GM23248 (cell line): ENCODE measurements around the gene OSCAR. TPM values are rescaled to one million over a fixed set of nuclear protein-coding genes. Genes with fewer than 3 reads are reported as not detected.

Source experiments
- DNase-seq: peaks from one replicate; pipeline ENCODE4 v3.0.0-alpha.2; 2015
- H2AFZ ChIP-seq: fragments of 200-600 bp; sonication (generic); 2 replicates; pipeline ENCODE4 v1.6.1; 2016; ENCODE audit warnings: antibody characterized with exemption
- H3F3A ChIP-seq: fragments of 200-600 bp; sonication (generic); 2 replicates; pipeline ENCODE4 v1.6.1; 2016; ENCODE audit warnings: mild to moderate bottlenecking, antibody characterized with exemption, mixed run types; ENCODE audit not compliant: insufficient read depth
- H3K27ac ChIP-seq: fragments of 200-600 bp; sonication (generic); 2 replicates; pipeline ENCODE4 v1.5.1; 2016; ENCODE audit warnings: mild to moderate bottlenecking
- H3K27me3 ChIP-seq: fragments of 200-600 bp; sonication (generic); replicated peaks from 2 replicates; pipeline ENCODE4 v1.6.1; 2016; ENCODE audit warnings: mild to moderate bottlenecking; ENCODE audit not compliant: insufficient read depth
- H3K36me3 ChIP-seq: fragments of 200-600 bp; sonication (generic); 2 replicates; pipeline ENCODE4 v1.6.1; 2016; ENCODE audit warnings: low read depth, mild to moderate bottlenecking
- H3K4me1 ChIP-seq: fragments of 200-600 bp; sonication (generic); 2 replicates; pipeline ENCODE4 v1.6.1; 2016; ENCODE audit warnings: mild to moderate bottlenecking; ENCODE audit not compliant: insufficient read depth
- H3K4me2 ChIP-seq: fragments of 200-600 bp; sonication (generic); one replicate; pipeline ENCODE4 v1.6.1; 2016; ENCODE audit warnings: mild to moderate bottlenecking; ENCODE audit not compliant: unreplicated experiment
- H3K4me3 ChIP-seq: fragments of 200-600 bp; sonication (generic); 2 replicates; pipeline ENCODE4 v1.5.1; 2016; ENCODE audit warnings: mild to moderate bottlenecking
- H3K79me2 ChIP-seq: fragments of 200-600 bp; sonication (generic); 2 replicates; pipeline ENCODE4 v1.6.1; 2016; ENCODE audit warnings: mild to moderate bottlenecking; ENCODE audit not compliant: insufficient read depth
- H3K9ac ChIP-seq: fragments of 200-600 bp; sonication (generic); 2 replicates; pipeline ENCODE4 v1.6.1; 2016; ENCODE audit warnings: mild to moderate bottlenecking
- H3K9me2 ChIP-seq: fragments of 200-600 bp; sonication (generic); 2 replicates; pipeline ENCODE4 v1.6.1; 2016; ENCODE audit warnings: mixed run types, mild to moderate bottlenecking, moderate library complexity; ENCODE audit not compliant: insufficient read depth
- H3K9me3 ChIP-seq: fragments of 200-600 bp; sonication (generic); one replicate; pipeline ENCODE4 v1.6.1; 2017; ENCODE audit warnings: low read depth
- H4K20me1 ChIP-seq: fragments of 200-600 bp; sonication (generic); 2 replicates; pipeline ENCODE4 v1.6.0; 2016; ENCODE audit not compliant: insufficient read depth
- EZH2 ChIP-seq: fragments of 200-600 bp; sonication (generic); IDR thresholded peaks from 2 replicates; pipeline ENCODE4 v1.6.1; 2018; ENCODE audit warnings: antibody characterized with exemption, mild to moderate bottlenecking; ENCODE audit not compliant: insufficient read depth, poor library complexity, severe bottlenecking
- EZH2phosphoT487 ChIP-seq: fragments of 200-600 bp; sonication (generic); IDR thresholded peaks from 2 replicates; pipeline ENCODE4 v1.6.1; 2018; ENCODE audit warnings: antibody characterized with exemption, moderate library complexity, mild to moderate bottlenecking, low read depth; ENCODE audit not compliant: insufficient read depth
- WGBS, 2 experiments: methylation state at CpG; one replicate each; pipeline ENCODE4 v1.1.6; 2015 to 2017; ENCODE audit warnings: low lambda C conversion rate in 2 of 2, low coverage in 1 of 2; ENCODE audit errors: missing lambda C conversion rate in 2 of 2; 5-methylcytosine and 5-hydroxymethylcytosine counted together
- in situ Hi-C: fragments of 300-500 bp; cut with MboI; formaldehyde crosslinking; loops from 2 replicates; pipeline ENCODE4 v1.15.0; 2020
- polyA plus RNA-seq: library from polyadenylated mRNA; unstranded; fragments of >200 nt; fragmentation: Nextera tagmentation; extraction: Ambion mirVana; gene quantifications from 2 replicates; pipeline ENCODE4 v1.2.1, GENCODE V29; 2016
- total RNA-seq: library from RNA; depleted of rRNA; stranded (reverse); fragments of >200 nt; shearing (Covaris generic); gene quantifications from 2 replicates; pipeline ENCODE4 v1.2.3, GENCODE V29; 2014; rRNA removed

The OSCAR gene, protein sequence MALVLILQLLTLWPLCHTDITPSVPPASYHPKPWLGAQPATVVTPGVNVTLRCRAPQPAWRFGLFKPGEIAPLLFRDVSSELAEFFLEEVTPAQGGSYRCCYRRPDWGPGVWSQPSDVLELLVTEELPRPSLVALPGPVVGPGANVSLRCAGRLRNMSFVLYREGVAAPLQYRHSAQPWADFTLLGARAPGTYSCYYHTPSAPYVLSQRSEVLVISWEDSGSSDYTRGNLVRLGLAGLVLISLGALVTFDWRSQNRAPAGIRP
- total RNA-seq: 0.54 TPM in 1 of 2 replicates, not detected in the other
- polyA plus RNA-seq: 2.2 and 2.9 TPM in 2 replicates

- no peaks in the 10 kb centered on the region for H3K4me1 ChIP-seq
- H3K9me2 ChIP-seq: no peaks in the 10 kb centered on the region
- H3K4me3 ChIP-seq: no peak within 1 kb of the TSS
- no peak for DNase-seq
- no peaks in the 10 kb centered on the region for H3K9me3 ChIP-seq
- WGBS, 2 experiments: 20 to 27% methylated on average over 5 of the region's 5 CpGs
- no peak within 1 kb of the TSS for H3K27ac ChIP-seq
- no peak within 1 kb of the TSS for H3K9ac ChIP-seq
- in situ Hi-C loops: no loop called here
- H2AFZ ChIP-seq: no peak within 1 kb of the TSS
- no peaks in the 10 kb centered on the region for H3F3A ChIP-seq
- no peaks in the 10 kb centered on the region for H4K20me1 ChIP-seq
- no peaks in the 10 kb centered on the region for H3K36me3 ChIP-seq
- peaks cover 27% of the 10 kb centered on the region for H3K79me2 ChIP-seq
- H3K27me3 ChIP-seq: no peaks in the 10 kb centered on the region
- no peak within 1 kb of the TSS for H3K4me2 ChIP-seq
- TF ChIP-seq EZH2phosphoT487: no peak
- no peak for TF ChIP-seq EZH2
Observed at GRCh38 chr19:54100561-54100960, at the start of gene OSCAR. Gene OSCAR (minus strand): TSS chr19:54100803. CDS start chr19:54100792, 11 bp downstream.

DNA sequence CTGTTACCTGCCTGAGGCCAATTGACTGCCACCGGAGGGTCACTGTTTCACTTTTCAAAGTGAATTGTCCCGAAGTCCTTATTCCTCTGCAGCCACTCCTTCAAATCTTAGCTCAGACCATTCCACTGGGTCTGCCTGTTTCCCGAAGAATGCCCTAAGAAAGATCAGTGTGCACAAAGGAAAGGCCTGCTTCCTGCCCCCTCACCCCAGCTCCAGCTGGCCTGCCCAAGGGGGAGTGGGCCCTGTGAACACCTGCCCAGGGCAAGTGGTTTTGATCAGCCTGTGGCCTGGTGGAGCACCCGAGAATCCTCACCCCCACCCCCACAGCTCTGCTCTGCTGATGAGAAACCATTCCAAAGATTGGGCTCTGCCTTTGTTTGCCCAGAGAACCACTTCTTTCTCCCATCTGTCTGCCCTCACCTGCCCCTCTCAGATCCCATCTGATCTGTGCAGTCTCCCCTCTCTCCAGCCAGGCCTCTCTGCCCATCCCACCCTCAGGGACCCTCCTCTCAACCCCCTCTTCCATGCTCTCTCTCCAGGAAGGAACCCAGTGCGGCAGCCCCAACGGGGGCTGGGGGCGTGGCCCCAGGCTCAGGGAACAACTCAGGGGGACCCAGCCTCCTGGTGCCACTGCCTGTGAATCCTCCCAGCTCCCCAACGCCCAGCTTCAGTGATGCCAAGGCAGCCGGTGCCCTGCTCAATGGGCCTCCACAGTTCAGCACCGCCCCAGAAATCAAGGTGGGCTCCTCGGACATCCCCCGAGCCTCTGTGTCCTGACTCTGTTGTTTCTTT, 48.6 kb upstream of the OSCAR start:
- in situ Hi-C loops: no loop called here
- Histone ChIP-seq H3K9me3 (no peaks in the 10 kb centered on the region), H3K27me3 (no peaks in the 10 kb centered on the region), H2AFZ (no peak overlapping the region), H3F3A (peaks cover 10% of the 10 kb centered on the region), H3K9me2 (no peaks in the 10 kb centered on the region), H3K4me3 (no peak overlapping the region), H3K27ac (no peak overlapping the region), H3K79me2 (peaks cover 10% of the 10 kb centered on the region; the same call in 1 of the 2 replicates), H3K4me1 (peaks cover 3% of the 10 kb centered on the region), H3K9ac (no peak overlapping the region), H3K4me2 (no peak overlapping the region), H4K20me1 (no peaks in the 10 kb centered on the region), H3K36me3 (peaks cover 11% of the 10 kb centered on the region)
- WGBS, 2 experiments: 73 to 74% methylated on average over 12 of the region's 12 CpGs
- no peak for TF ChIP-seq EZH2phosphoT487
- TF ChIP-seq EZH2: no peak
- no peak for DNase-seq

DNA sequence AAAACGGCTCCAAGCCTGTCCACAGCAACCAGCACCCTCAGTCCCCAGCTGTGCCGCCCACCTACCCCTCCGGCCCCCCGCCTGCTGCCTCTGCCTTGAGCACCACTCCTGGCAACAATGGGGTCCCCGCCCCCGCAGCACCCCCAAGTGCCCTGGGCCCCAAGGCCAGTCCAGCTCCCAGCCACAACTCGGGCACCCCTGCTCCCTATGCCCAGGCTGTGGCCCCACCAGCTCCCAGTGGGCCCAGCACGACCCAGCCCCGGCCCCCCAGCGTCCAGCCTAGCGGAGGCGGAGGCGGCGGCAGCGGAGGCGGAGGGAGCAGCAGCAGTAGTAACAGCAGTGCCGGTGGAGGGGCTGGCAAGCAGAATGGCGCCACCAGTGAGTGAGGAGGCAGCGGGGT, 47.6 kb upstream of the OSCAR start:
- H3K27me3 ChIP-seq: no peaks in the 10 kb centered on the region
- no peaks in the 10 kb centered on the region for H3K4me1 ChIP-seq
- H4K20me1 ChIP-seq: no peaks in the 10 kb centered on the region
- TF ChIP-seq EZH2: no peak
- TF ChIP-seq EZH2phosphoT487: no peak
- H3K9me3 ChIP-seq: no peaks in the 10 kb centered on the region
- H3K79me2 ChIP-seq: peaks cover 20% of the 10 kb centered on the region
- no peaks in the 10 kb centered on the region for H3K9me2 ChIP-seq
- no peak for DNase-seq
- 75 to 83% methylated on average over 12 to 19 of the region's 19 CpGs for WGBS, 2 experiments
- in situ Hi-C loops: no loop called here
- no peak overlapping the region for H2AFZ ChIP-seq
- H3K36me3 ChIP-seq: peaks cover 17% of the 10 kb centered on the region
- H3K4me3 ChIP-seq: no peak overlapping the region
- H3K27ac ChIP-seq: no peak overlapping the region
- no peaks in the 10 kb centered on the region; the same call in 1 of the 2 replicates for H3F3A ChIP-seq
- no peak overlapping the region for H3K9ac ChIP-seq
- H3K4me2 ChIP-seq: no peak overlapping the region

GRCh38 chr19:54147676-54148075, 47.1 kb upstream of the OSCAR start:
- no peak overlapping the region for H3K4me3 ChIP-seq
- peaks cover under 1% of the 10 kb centered on the region; the same call in 1 of the 2 replicates for H3K4me1 ChIP-seq
- H3K36me3 ChIP-seq: peaks cover 19% of the 10 kb centered on the region
- H3K79me2 ChIP-seq: peaks cover 25% of the 10 kb centered on the region
- no peak overlapping the region for H2AFZ ChIP-seq
- 94 to 98% methylated on average over 3 of the region's 3 CpGs for WGBS, 2 experiments
- H3K27ac ChIP-seq: no peak overlapping the region
- H3K9ac ChIP-seq: no peak overlapping the region
- DNase-seq: no peak
- no peaks in the 10 kb centered on the region for H4K20me1 ChIP-seq
- H3K4me2 ChIP-seq: no peak overlapping the region
- no peaks in the 10 kb centered on the region for H3K9me3 ChIP-seq
- no peaks in the 10 kb centered on the region for H3K27me3 ChIP-seq
- in situ Hi-C loops: no loop called here
- TF ChIP-seq EZH2phosphoT487: no peak
- no peak for TF ChIP-seq EZH2
- H3K9me2 ChIP-seq: no peaks in the 10 kb centered on the region
- no peaks in the 10 kb centered on the region for H3F3A ChIP-seq
